Pancreas (tissue), 10 donors: ENCODE measurements around the gene TOPAZ1. TPM values are rescaled to one million over a fixed set of nuclear protein-coding genes. Genes with fewer than 3 reads are reported as not detected.

Experiments used
- ATAC-seq, 4 donors: fragments of 200-7000 bp; cut with Tn5 transposase; one replicate each; pipeline versions ENCODE4 v1.8.0 to v1.9.1; 2020; ENCODE audit warnings: mild to moderate bottlenecking in 4 of 4, moderate library complexity in 4 of 4
- DNase-seq, 6 donors: peaks; one replicate each; pipeline ENCODE4 v3.0.0-alpha.2; 2020
- FAIRE-seq: peaks from 2 replicates; lab custom pipeline; 2012; peaks lifted over from hg19 to GRCh38; lab: Jason Lieb, UNC
- H3K27ac ChIP-seq, 4 donors: fragments of 200-600 bp; sonication (generic); 1 replicate in 3 of 4; 2 replicates in 1 of 4; pipeline versions ENCODE4 v1.5.0 to v1.8.0; 2020
- H3K27me3 ChIP-seq, 4 donors: fragments of 200-600 bp; one replicate each; pipeline ENCODE4 v1.8.0; 2021
- H3K36me3 ChIP-seq, 3 donors: fragments of 200-600 bp; sonication (generic) in 1 of 3; one replicate each; pipeline versions ENCODE4 v1.5.0 to v1.8.0; 2020 to 2021
- H3K4me1 ChIP-seq, 3 donors: fragments of 200-600 bp; one replicate each; pipeline ENCODE4 v1.8.0; 2021
- H3K4me3 ChIP-seq, 4 donors: fragments of 200-600 bp; sonication (generic) in 2 of 4; one replicate each; pipeline versions ENCODE4 v1.5.0 to v1.8.0; 2020 to 2021
- H3K9me3 ChIP-seq, 4 donors: fragments of 200-600 bp; one replicate each; pipeline ENCODE4 v1.8.0; 2021
- CTCF ChIP-seq, 4 donors: fragments of 200-600 bp; sonication (generic) in 3 of 4; IDR thresholded peaks; one replicate each; pipeline versions ENCODE4 v1.5.0 to v1.8.0; 2021; ENCODE audit warnings: antibody characterized with exemption in 4 of 4
- WGBS, 2 donors: extraction: QIAGEN DNeasy Blood & Tissue Kit; methylation state at CpG; one replicate each; pipeline ENCODE4 v1.1.7; 2013; 5-methylcytosine and 5-hydroxymethylcytosine counted together
- intact Hi-C, 3 donors: fragments of 100-400 bp; cut with DNase I; formaldehyde crosslinking; loops; one replicate each; pipeline versions ENCODE4 v1.11.1 to v1.14.2; 2022
- polyA plus RNA-seq, 2 donors: library from polyadenylated mRNA; stranded (reverse); fragments of 200-250 nt; gene quantifications; one replicate each; pipeline ENCODE4 v1.2.3, GENCODE V29; 2013
- total RNA-seq, 6 donors: library from RNA; stranded (reverse); fragmentation: NEBNext Ultra II Directional in 4 of 6; extraction: Animal tissue kit (Norgen Biotek cat#: 25700) in 4 of 6; gene quantifications; one replicate each; pipeline versions ENCODE4 v1.2.1 to v1.2.4, GENCODE V29; 2021 to 2023
- donor health status: healthy with polysubstance abuse.
- donor health status: DM: no; HTN: no; CAD: no; lungs with moderate emphysema.
- donor health status: DM: no; HTN: no; CAD: no.
- donor health status: control.
- donor health status: control.
- donor health status: Bipolar disorder and iron deficiency.
- donor health status: DM: yes; HTN: yes; CAD: no.
- donor health status: DM: no; HTN: no; CAD: no.
- donor health status: DM: no; HTN: no; CAD: no.
- donor health status: DM: yes; HTN: yes; CAD: no.

The TOPAZ1 gene
- total and polyA plus RNA-seq, 8 donors = not detected

GRCh38 chr3:44318891-44319311 lies 77.2 kb downstream of the TOPAZ1 start:
- WGBS, 2 donors = 81 to 87% methylated on average over 8 of the region's 8 CpGs
- Histone ChIP-seq H3K4me3 (no peak overlapping the region), H3K4me1 (peaks cover 0 to 9% (median 0%) of the 10 kb centered on the region in 3 donors), H3K27me3 (no peaks in the 10 kb centered on the region), H3K27ac (no peak overlapping the region), H3K9me3 (no peaks in the 10 kb centered on the region), H3K36me3 (no peaks in the 10 kb centered on the region)
- ATAC-seq (no peak), FAIRE-seq (no peak), DNase-seq (no peak)
- intact Hi-C loops = no loop called here
- TF ChIP-seq CTCF (IDR thresholded peaks at IDR 0.05) = no peak

GRCh38 chr3:44321335-44321734 lies 79.6 kb downstream of the TOPAZ1 start:
- Histone ChIP-seq H3K27ac (no peak overlapping the region), H3K9me3 (no peaks in the 10 kb centered on the region), H3K4me1 (peaks cover 0 to 10% (median 0%) of the 10 kb centered on the region in 3 donors), H3K36me3 (no peaks in the 10 kb centered on the region), H3K4me3 (no peak overlapping the region), H3K27me3 (no peaks in the 10 kb centered on the region)
- FAIRE-seq (no peak), DNase-seq (peak in 1 of 6 donors; percentile 18), ATAC-seq (peak; percentile 82 to 88 (median 86))
- TF ChIP-seq CTCF (IDR thresholded peaks at IDR 0.05) = no peak
- 12 to 24% methylated on average over 3 of the region's 3 CpGs for WGBS, 2 donors
- intact Hi-C loops = no loop called here

- Histone ChIP-seq H3K4me3 (no peak overlapping the region), H3K36me3 (no peaks in the 10 kb centered on the region), H3K9me3 (no peaks in the 10 kb centered on the region), H3K4me1 (peaks cover 0 to 10% (median 0%) of the 10 kb centered on the region in 3 donors), H3K27me3 (no peaks in the 10 kb centered on the region), H3K27ac (no peak overlapping the region)
- intact Hi-C loops = no loop called here
- 0 to 2% methylated on average over 4 of the region's 4 CpGs for WGBS, 2 donors
- DNase-seq = peak in 5 of 6 donors; percentile 58 to 74 (median 65)
- ATAC-seq = peak; percentile 70 to 91 (median 88)
- TF ChIP-seq CTCF (IDR thresholded peaks at IDR 0.05) = peak; percentile 45 to 65 (median 60)
- peak; percentile 98 for FAIRE-seq
These were observed 81.8 kb downstream of the TOPAZ1 start for GRCh38 chr3:44323341-44323955.

- Histone ChIP-seq H3K27me3 (no peaks in the 10 kb centered on the region), H3K27ac (no peak overlapping the region), H3K36me3 (no peaks in the 10 kb centered on the region), H3K4me3 (no peak overlapping the region), H3K9me3 (no peaks in the 10 kb centered on the region), H3K4me1 (peaks cover 0 to 10% (median 0%) of the 10 kb centered on the region in 3 donors)
- intact Hi-C loops = no loop called here
- FAIRE-seq (peak; percentile 13), ATAC-seq (no peak), DNase-seq (no peak)
- TF ChIP-seq CTCF (IDR thresholded peaks at IDR 0.05) = no peak
These were observed 82.9 kb downstream of the TOPAZ1 start for GRCh38 chr3:44324584-44324983.

GRCh38 chr3:44326019-44326418 lies 84.3 kb downstream of the TOPAZ1 start:
- no peaks in the 10 kb centered on the region for H3K9me3 ChIP-seq
- peaks cover 0 to 10% (median 0%) of the 10 kb centered on the region in 3 donors for H3K4me1 ChIP-seq
- ATAC-seq (no peak), DNase-seq (no peak), FAIRE-seq (no peak)
- intact Hi-C loops = no loop called here
- H3K27me3 ChIP-seq = no peaks in the 10 kb centered on the region
- WGBS, 2 donors = 44 to 58% methylated on average over 2 of the region's 2 CpGs
- TF ChIP-seq CTCF (IDR thresholded peaks at IDR 0.05) = no peak
- no peak overlapping the region for H3K27ac ChIP-seq
- H3K4me3 ChIP-seq = no peak overlapping the region
- H3K36me3 ChIP-seq = no peaks in the 10 kb centered on the region
